ENCODE results near the gene EDARADD. TPM values are rescaled to one million over a fixed set of nuclear protein-coding genes. Genes with fewer than 3 reads are reported as not detected.
A peak's percentile ranks its signal among the peaks of the same experiment; 100 is the strongest.

Gene EDARADD
- total and polyA plus RNA-seq, 2 of the 13 experiments (the other 11 are each of a cell fraction or from before 2014, with no cell fraction given), result 0.03 TPM; not detected in 1

DNA sequence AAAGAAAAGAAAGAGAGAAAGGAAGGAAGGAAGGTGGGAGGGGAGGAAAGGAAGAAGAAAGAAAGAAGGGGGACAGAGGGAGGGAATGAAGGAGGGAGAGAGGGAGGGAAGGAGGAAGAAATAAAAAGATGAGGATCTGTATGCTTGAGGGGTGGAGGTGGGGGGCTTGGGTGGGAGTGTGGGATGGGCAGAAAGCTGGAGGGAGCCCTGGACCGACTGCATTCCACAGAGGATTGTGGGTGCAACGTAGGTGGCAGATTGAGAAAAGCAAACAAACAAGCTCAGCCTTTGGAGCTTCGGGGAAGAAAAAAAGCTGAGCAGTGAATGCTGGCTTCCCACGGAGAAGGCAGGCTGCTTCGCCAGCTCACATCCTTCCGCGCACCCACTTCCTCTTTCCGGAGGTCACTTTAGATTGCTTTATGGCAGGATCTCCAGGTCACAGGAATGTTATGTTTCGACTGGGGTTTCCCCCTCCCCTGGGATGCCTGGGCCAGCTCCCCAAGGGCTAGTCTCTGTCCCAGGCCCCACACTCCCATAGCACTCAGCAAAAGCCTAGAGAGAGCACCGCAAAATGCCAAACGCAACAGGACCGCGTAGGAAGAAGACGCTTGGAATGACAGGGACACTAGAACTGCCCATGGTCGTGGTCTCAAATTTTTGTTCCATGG lies 109.0 kb downstream of the EDARADD start (continued):
- TF ChIP-seq, protein P1, sequence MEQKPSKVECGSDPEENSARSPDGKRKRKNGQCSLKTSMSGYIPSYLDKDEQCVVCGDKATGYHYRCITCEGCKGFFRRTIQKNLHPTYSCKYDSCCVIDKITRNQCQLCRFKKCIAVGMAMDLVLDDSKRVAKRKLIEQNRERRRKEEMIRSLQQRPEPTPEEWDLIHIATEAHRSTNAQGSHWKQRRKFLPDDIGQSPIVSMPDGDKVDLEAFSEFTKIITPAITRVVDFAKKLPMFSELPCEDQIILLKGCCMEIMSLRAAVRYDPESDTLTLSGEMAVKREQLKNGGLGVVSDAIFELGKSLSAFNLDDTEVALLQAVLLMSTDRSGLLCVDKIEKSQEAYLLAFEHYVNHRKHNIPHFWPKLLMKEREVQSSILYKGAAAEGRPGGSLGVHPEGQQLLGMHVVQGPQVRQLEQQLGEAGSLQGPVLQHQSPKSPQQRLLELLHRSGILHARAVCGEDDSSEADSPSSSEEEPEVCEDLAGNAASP (CRISPR knock-in tag; IDR thresholded peaks at IDR 0.05; ENCODE audit: borderline replicate concordance), result peak; percentile 57; the same call in 1 of the 2 replicates
- TF ChIP-seq KDM4B (CRISPR knock-in tag; IDR thresholded peaks at IDR 0.05), result 0 out of 2 replicates have a peak, but pooled peaks have one; percentile 32
- peak; percentile 53; the same call in 1 of the 2 replicates for TF ChIP-seq TBX3 (IDR thresholded peaks at IDR 0.05; ENCODE audit: borderline replicate concordance)
- peak; percentile 47; the same call in 1 of the 2 replicates for TF ChIP-seq HNF4G (IDR thresholded peaks at IDR 0.05; ENCODE audit: borderline replicate concordance, low read depth, low read length)
- TF ChIP-seq HNF4G (CRISPR knock-in tag; IDR thresholded peaks at IDR 0.05; ENCODE audit: borderline replicate concordance, low read depth), result no peak; the same call in 1 of the 2 replicates
- no peak for TF ChIP-seq NONO (IDR thresholded peaks at IDR 0.05)
- 0 out of 2 replicates have a peak, but pooled peaks have one; percentile 22 for TF ChIP-seq NONO (CRISPR knock-in tag; conservative IDR thresholded peaks at IDR 0.05)
- TF ChIP-seq ZNF850 (CRISPR knock-in tag; conservative IDR thresholded peaks at IDR 0.05), result no peak
- TF ChIP-seq KLF11 (CRISPR knock-in tag; IDR thresholded peaks at IDR 0.05), result no peak
- TF ChIP-seq, protein P2, sequence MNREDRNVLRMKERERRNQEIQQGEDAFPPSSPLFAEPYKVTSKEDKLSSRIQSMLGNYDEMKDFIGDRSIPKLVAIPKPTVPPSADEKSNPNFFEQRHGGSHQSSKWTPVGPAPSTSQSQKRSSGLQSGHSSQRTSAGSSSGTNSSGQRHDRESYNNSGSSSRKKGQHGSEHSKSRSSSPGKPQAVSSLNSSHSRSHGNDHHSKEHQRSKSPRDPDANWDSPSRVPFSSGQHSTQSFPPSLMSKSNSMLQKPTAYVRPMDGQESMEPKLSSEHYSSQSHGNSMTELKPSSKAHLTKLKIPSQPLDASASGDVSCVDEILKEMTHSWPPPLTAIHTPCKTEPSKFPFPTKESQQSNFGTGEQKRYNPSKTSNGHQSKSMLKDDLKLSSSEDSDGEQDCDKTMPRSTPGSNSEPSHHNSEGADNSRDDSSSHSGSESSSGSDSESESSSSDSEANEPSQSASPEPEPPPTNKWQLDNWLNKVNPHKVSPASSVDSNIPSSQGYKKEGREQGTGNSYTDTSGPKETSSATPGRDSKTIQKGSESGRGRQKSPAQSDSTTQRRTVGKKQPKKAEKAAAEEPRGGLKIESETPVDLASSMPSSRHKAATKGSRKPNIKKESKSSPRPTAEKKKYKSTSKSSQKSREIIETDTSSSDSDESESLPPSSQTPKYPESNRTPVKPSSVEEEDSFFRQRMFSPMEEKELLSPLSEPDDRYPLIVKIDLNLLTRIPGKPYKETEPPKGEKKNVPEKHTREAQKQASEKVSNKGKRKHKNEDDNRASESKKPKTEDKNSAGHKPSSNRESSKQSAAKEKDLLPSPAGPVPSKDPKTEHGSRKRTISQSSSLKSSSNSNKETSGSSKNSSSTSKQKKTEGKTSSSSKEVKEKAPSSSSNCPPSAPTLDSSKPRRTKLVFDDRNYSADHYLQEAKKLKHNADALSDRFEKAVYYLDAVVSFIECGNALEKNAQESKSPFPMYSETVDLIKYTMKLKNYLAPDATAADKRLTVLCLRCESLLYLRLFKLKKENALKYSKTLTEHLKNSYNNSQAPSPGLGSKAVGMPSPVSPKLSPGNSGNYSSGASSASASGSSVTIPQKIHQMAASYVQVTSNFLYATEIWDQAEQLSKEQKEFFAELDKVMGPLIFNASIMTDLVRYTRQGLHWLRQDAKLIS (CRISPR knock-in tag; IDR thresholded peaks at IDR 0.05), result no peak
- TF ChIP-seq, protein P3, sequence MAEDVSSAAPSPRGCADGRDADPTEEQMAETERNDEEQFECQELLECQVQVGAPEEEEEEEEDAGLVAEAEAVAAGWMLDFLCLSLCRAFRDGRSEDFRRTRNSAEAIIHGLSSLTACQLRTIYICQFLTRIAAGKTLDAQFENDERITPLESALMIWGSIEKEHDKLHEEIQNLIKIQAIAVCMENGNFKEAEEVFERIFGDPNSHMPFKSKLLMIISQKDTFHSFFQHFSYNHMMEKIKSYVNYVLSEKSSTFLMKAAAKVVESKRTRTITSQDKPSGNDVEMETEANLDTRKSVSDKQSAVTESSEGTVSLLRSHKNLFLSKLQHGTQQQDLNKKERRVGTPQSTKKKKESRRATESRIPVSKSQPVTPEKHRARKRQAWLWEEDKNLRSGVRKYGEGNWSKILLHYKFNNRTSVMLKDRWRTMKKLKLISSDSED (CRISPR knock-in tag; IDR thresholded peaks at IDR 0.05), result no peak
- TF ChIP-seq, protein P4, sequence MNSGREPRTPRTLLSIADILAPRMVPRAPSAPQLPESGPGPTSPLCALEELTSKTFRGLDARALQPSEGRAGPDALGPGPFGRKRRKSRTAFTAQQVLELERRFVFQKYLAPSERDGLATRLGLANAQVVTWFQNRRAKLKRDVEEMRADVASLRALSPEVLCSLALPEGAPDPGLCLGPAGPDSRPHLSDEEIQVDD (CRISPR knock-in tag; IDR thresholded peaks at IDR 0.05; ENCODE audit: borderline replicate concordance), result no peak
- TF ChIP-seq ZBTB38 (CRISPR knock-in tag; IDR thresholded peaks at IDR 0.05), result peak; percentile 96
- no peak for TF ChIP-seq ZNF660 (CRISPR knock-in tag; IDR thresholded peaks at IDR 0.05; ENCODE audit: borderline replicate concordance, low read depth)
- no peak for TF ChIP-seq ZNF263 (CRISPR knock-in tag; IDR thresholded peaks at IDR 0.05)
- peak; percentile 78 for TF ChIP-seq ZNF747 (CRISPR knock-in tag; IDR thresholded peaks at IDR 0.05; ENCODE audit: borderline replicate concordance)
- no peak for TF ChIP-seq SP1 (IDR thresholded peaks at IDR 0.05)
- TF ChIP-seq SP1 (CRISPR knock-in tag; IDR thresholded peaks at IDR 0.05), result peak; percentile 42; the same call in 1 of the 2 replicates
- TF ChIP-seq JDP2 (CRISPR knock-in tag; IDR thresholded peaks at IDR 0.05; ENCODE audit: borderline replicate concordance), result no peak
- TF ChIP-seq, protein P5, sequence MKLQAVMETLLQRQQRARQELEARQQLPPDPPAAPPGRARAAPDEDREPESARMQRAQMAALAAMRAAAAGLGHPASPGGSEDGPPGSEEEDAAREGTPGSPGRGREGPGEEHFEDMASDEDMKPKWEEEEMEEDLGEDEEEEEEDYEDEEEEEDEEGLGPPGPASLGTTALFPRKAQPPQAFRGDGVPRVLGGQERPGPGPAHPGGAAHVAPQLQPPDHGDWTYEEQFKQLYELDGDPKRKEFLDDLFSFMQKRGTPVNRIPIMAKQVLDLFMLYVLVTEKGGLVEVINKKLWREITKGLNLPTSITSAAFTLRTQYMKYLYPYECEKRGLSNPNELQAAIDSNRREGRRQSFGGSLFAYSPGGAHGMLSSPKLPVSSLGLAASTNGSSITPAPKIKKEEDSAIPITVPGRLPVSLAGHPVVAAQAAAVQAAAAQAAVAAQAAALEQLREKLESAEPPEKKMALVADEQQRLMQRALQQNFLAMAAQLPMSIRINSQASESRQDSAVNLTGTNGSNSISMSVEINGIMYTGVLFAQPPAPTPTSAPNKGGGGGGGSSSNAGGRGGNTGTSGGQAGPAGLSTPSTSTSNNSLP (IDR thresholded peaks at IDR 0.05; ENCODE audit: low read depth, low read length), result no peak
- peak; percentile 98 for TF ChIP-seq MED1 (CRISPR knock-in tag; IDR thresholded peaks at IDR 0.05)
- TF ChIP-seq PRMT3 (CRISPR knock-in tag; IDR thresholded peaks at IDR 0.05; ENCODE audit: borderline replicate concordance, low read depth), result 0 out of 2 replicates have a peak, but pooled peaks have one; percentile 30

All from HepG2 (cell line).